ENCODE data around the gene AMZ1.

GRCh38 chr7:2646336-2646679, 41.7 kb upstream of the AMZ1 start:
- TF ChIP-seq EZH2phosphoT487 (IDR thresholded peaks at IDR 0.05; ENCODE audit: insufficient read depth, low read depth) = no peak
- TF ChIP-seq EZH2 (IDR thresholded peaks at IDR 0.05; ENCODE audit: insufficient read depth, poor library complexity, severe bottlenecking) = no peak
